RWPE2 (cell line): ENCODE results near the gene TRIM44.

Experiments
- ATAC-seq: fragments of 200-7000 bp; cut with Tn5 transposase; 3 replicates; pipeline ENCODE4 v1.9.1; 2021; ENCODE audit warnings: low read depth
- DNase-seq: peaks from one replicate; pipeline ENCODE4 v3.0.0-alpha.2; 2020; ENCODE audit warnings: low spot score
- H3K27ac ChIP-seq: fragments of 450-650 bp; 2 replicates; pipeline ENCODE4 v1.5.1; 2017; ENCODE audit warnings: mild to moderate bottlenecking; ENCODE audit not compliant: poor library complexity, severe bottlenecking
- H3K27me3 ChIP-seq: fragments of 250-450 bp; sonication (Bioruptor Pico); 2 replicates; pipeline ENCODE4 v1.5.1; 2021; ENCODE audit warnings: mild to moderate bottlenecking, moderate library complexity; ENCODE audit not compliant: insufficient read depth, poor library complexity, severe bottlenecking
- H3K36me3 ChIP-seq: fragments of 250-450 bp; sonication (Bioruptor Pico); 2 replicates; pipeline ENCODE4 v1.5.1; 2020; ENCODE audit warnings: low read depth, mild to moderate bottlenecking, moderate library complexity
- H3K4me1 ChIP-seq: fragments of 250-450 bp; sonication (Bioruptor Pico); 2 replicates; pipeline ENCODE4 v1.5.1; 2021; ENCODE audit warnings: mild to moderate bottlenecking, moderate library complexity; ENCODE audit not compliant: insufficient read depth, poor library complexity, severe bottlenecking
- H3K4me3 ChIP-seq: fragments of 250-450 bp; sonication (Bioruptor Pico); 2 replicates; pipeline ENCODE4 v1.5.1; 2021; ENCODE audit warnings: mild to moderate bottlenecking, moderate library complexity; ENCODE audit not compliant: severe bottlenecking
- H3K9me3 ChIP-seq: fragments of 250-450 bp; sonication (Bioruptor Pico); 2 replicates; pipeline ENCODE4 v1.5.1; 2021; ENCODE audit warnings: mild to moderate bottlenecking, moderate library complexity; ENCODE audit not compliant: severe bottlenecking
- CTCF ChIP-seq: fragments of 450-650 bp; IDR thresholded peaks from one replicate; pipeline ENCODE4 v1.5.1; 2017; ENCODE audit warnings: mild to moderate bottlenecking, moderate library complexity; ENCODE audit not compliant: poor library complexity, severe bottlenecking

TRIM44 gene

GRCh38 chr11:35717043-35717442, 54.5 kb downstream of the TRIM44 start:
- peak; percentile 3 for TF ChIP-seq CTCF
- Histone ChIP-seq H3K27ac (no peak overlapping the region), H3K4me1 (no peaks in the 10 kb centered on the region), H3K36me3 (no peaks in the 10 kb centered on the region), H3K27me3 (no peaks in the 10 kb centered on the region), H3K4me3 (no peak overlapping the region), H3K9me3 (no peaks in the 10 kb centered on the region)
- no peak for ATAC-seq
- DNase-seq, result no peak

GRCh38 chr11:35717520-35717919, 54.9 kb downstream of the TRIM44 start:
- TF ChIP-seq CTCF, result no peak
- Histone ChIP-seq H3K27me3 (no peaks in the 10 kb centered on the region), H3K9me3 (no peaks in the 10 kb centered on the region), H3K4me1 (no peaks in the 10 kb centered on the region), H3K27ac (no peak overlapping the region), H3K36me3 (no peaks in the 10 kb centered on the region), H3K4me3 (no peak overlapping the region)
- DNase-seq, result no peak
- ATAC-seq, result no peak

GRCh38 chr11:35721651-35722282, 59.2 kb downstream of the TRIM44 start:
- Histone ChIP-seq H3K4me3 (no peak overlapping the region), H3K4me1 (peaks cover 8% of the 10 kb centered on the region), H3K27ac (no peak overlapping the region), H3K27me3 (no peaks in the 10 kb centered on the region), H3K36me3 (peaks cover 16% of the 10 kb centered on the region), H3K9me3 (no peaks in the 10 kb centered on the region)
- no peak for ATAC-seq
- no peak for DNase-seq
- TF ChIP-seq CTCF, result no peak

- ATAC-seq (no peak), DNase-seq (no peak)
- peaks cover 22% of the 10 kb centered on the region for H3K36me3 ChIP-seq
- H3K4me1 ChIP-seq, result peaks cover 8% of the 10 kb centered on the region
- H3K4me3 ChIP-seq, result no peak overlapping the region
- H3K27me3 ChIP-seq, result no peaks in the 10 kb centered on the region
- H3K9me3 ChIP-seq, result no peaks in the 10 kb centered on the region
- no peak overlapping the region for H3K27ac ChIP-seq
- TF ChIP-seq CTCF, result no peak
Observed at GRCh38 chr11:35722641-35723040, 60.1 kb downstream of the TRIM44 start.

GRCh38 chr11:35723493-35723892, 60.9 kb downstream of the TRIM44 start:
- Histone ChIP-seq H3K4me1 (peaks cover 8% of the 10 kb centered on the region), H3K36me3 (peaks cover 30% of the 10 kb centered on the region), H3K9me3 (no peaks in the 10 kb centered on the region), H3K27me3 (no peaks in the 10 kb centered on the region), H3K27ac (no peak overlapping the region), H3K4me3 (no peak overlapping the region)
- TF ChIP-seq CTCF, result no peak
- DNase-seq (no peak), ATAC-seq (peak; percentile 74)
